HepG2 (cell line): Measurements from ENCODE around the gene SLC22A23. TPM values are rescaled to one million over a fixed set of nuclear protein-coding genes. Genes with fewer than 3 reads are reported as not detected.
A peak's percentile ranks its signal among the peaks of the same experiment; 100 is the strongest.

ENCODE experiments used
- ATAC-seq: fragments of 200-7000 bp; cut with Tn5 transposase; 3 replicates; pipeline ENCODE4 v1.9.1; 2020; ENCODE audit warnings: mild to moderate bottlenecking, moderate library complexity
- BruUV-seq: library from RNA; stranded (reverse); fragments of 400-500 nt; replicated peaks from 2 replicates; lab custom pipeline; 2021; lab: Mats Ljungman, UMichigan
- CTCF ChIA-PET: fragments of 300-600 bp; formaldehyde crosslinking; extraction: SDS; loops from one replicate; lab custom pipeline; 2021; ENCODE audit warnings: low total read pairs, inconsistent platforms, low intra/inter-chr PET ratio; lab: Yijun Ruan, JAX
- POLR2A ChIA-PET: fragments of 350-600 bp; sonication (Branson Sonifier 250); formaldehyde crosslinking; loops from one replicate; lab custom pipeline; 2020; ENCODE audit warnings: antibody characterized with exemption, inconsistent platforms; lab: Yijun Ruan, JAX
- DNase-seq: peaks from one replicate; pipeline ENCODE4 v3.0.0-alpha.2; 2015; ENCODE audit warnings: low spot score
- FAIRE-seq: peaks from 3 replicates; lab custom pipeline; 2011; peaks lifted over from hg19 to GRCh38; lab: Jason Lieb, UNC
- H2AFZ ChIP-seq: one replicate; pipeline ENCODE4 v1.6.1; 2011; ENCODE audit warnings: low read length, inconsistent platforms
- H3K27ac ChIP-seq: fragments of 300-600 bp; 3 replicates; pipeline ENCODE4 v1.8.0; 2011; ENCODE audit warnings: mixed run types, mild to moderate bottlenecking, mixed read lengths, low read length, inconsistent platforms; ENCODE audit not compliant: insufficient read depth; ENCODE audit errors: extremely low read length
- H3K27me3 ChIP-seq, 2 experiments: fragments of 200-600 bp in 1 of 2; 2 replicates in 1 of 2; 3 replicates in 1 of 2; pipeline versions ENCODE4 v1.6.0 to v1.8.0; 2011; ENCODE audit warnings: low read length in 2 of 2, mild to moderate bottlenecking in 2 of 2, moderate library complexity in 2 of 2, inconsistent platforms in 1 of 2; ENCODE audit not compliant: insufficient read depth in 2 of 2, control insufficient read depth in 1 of 2
- H3K36me3 ChIP-seq, 2 experiments: fragments of 200-600 bp in 1 of 2; replicated peaks in 1 of 2; 2 replicates in 1 of 2; 3 replicates in 1 of 2; pipeline versions ENCODE4 v1.5.1 to v1.8.0; 2011; ENCODE audit warnings: low read length in 2 of 2, inconsistent platforms in 1 of 2; ENCODE audit not compliant: insufficient read depth in 2 of 2, control insufficient read depth in 1 of 2
- H3K4me1 ChIP-seq: 2 replicates; pipeline ENCODE4 v1.5.1; 2012; ENCODE audit warnings: low read length, inconsistent platforms; ENCODE audit not compliant: insufficient read depth
- H3K4me2 ChIP-seq: 2 replicates; pipeline ENCODE4 v1.6.0; 2011; ENCODE audit warnings: low read depth, low read length, inconsistent platforms
- H3K4me3 ChIP-seq, 3 experiments: fragments of 200-600 bp in 1 of 3; sonication (generic), shearing (Covaris generic) in 1 of 3; replicated peaks in 1 of 3; 2 replicates each; pipeline ENCODE4 v1.5.1; 2011 to 2016; ENCODE audit warnings: low read length in 3 of 3, inconsistent platforms in 2 of 3, low read depth in 2 of 3, mild to moderate bottlenecking in 2 of 3, control low read depth in 1 of 3, mixed read lengths in 1 of 3; ENCODE audit not compliant: insufficient read depth in 1 of 3
- H3K79me2 ChIP-seq: one replicate; pipeline ENCODE4 v1.6.1; 2011; ENCODE audit warnings: low read length, inconsistent platforms; ENCODE audit not compliant: insufficient read depth
- H3K9ac ChIP-seq: 2 replicates; pipeline ENCODE4 v1.6.0; 2011; ENCODE audit warnings: mild to moderate bottlenecking, low read depth, low read length, inconsistent platforms; ENCODE audit not compliant: insufficient read depth
- H3K9me3 ChIP-seq: 2 replicates; pipeline ENCODE4 v1.5.1; 2012; ENCODE audit warnings: mild to moderate bottlenecking, low read length
- H4K20me1 ChIP-seq: 2 replicates; pipeline ENCODE4 v1.6.0; 2011; ENCODE audit warnings: inconsistent platforms, mild to moderate bottlenecking, low read length, moderate library complexity; ENCODE audit not compliant: insufficient read depth
- ARNT ChIP-seq: fragments of 450-650 bp; IDR thresholded peaks from 2 replicates; pipeline ENCODE4 v1.6.1; 2017
- BHLHE40 ChIP-seq: IDR thresholded peaks from 2 replicates; pipeline ENCODE4 v1.6.1; 2011; ENCODE audit warnings: low read length, improper control_type of control experiment
- EP300 ChIP-seq, 3 experiments: sonication (generic) in 1 of 3; formaldehyde crosslinking in 1 of 3; IDR thresholded peaks; 2 replicates each; pipeline versions ENCODE4 v1.5.1 to v1.6.1; 2011 to 2020; ENCODE audit warnings: low read depth in 2 of 3, low read length in 2 of 3, borderline replicate concordance in 1 of 3, improper control_type of control experiment in 1 of 3, mild to moderate bottlenecking in 1 of 3, missing genetic modification reagents in 1 of 3, moderate library complexity in 1 of 3
- GABPB1 ChIP-seq: IDR thresholded peaks from 2 replicates; pipeline ENCODE4 v1.6.1; 2016; ENCODE audit warnings: mild to moderate bottlenecking, missing genetic modification reagents, moderate library complexity, missing compliant biosample characterization
- IKZF4 ChIP-seq: sonication (generic); formaldehyde crosslinking; IDR thresholded peaks from 2 replicates; pipeline ENCODE4 v1.5.1; 2020; ENCODE audit warnings: borderline replicate concordance, mild to moderate bottlenecking, low read depth, missing genetic modification reagents; ENCODE audit errors: not compliant biosample characterization
- RBAK ChIP-seq: sonication (generic); formaldehyde crosslinking; IDR thresholded peaks from 2 replicates; pipeline ENCODE4 v1.5.1; 2020; ENCODE audit warnings: mild to moderate bottlenecking, missing genetic modification reagents
- TARDBP ChIP-seq: sonication (generic); formaldehyde crosslinking; IDR thresholded peaks from 2 replicates; pipeline ENCODE4 v1.8.0; 2022; ENCODE audit warnings: mild to moderate bottlenecking, missing genetic modification reagents
- TBX2 ChIP-seq: sonication (generic); formaldehyde crosslinking; IDR thresholded peaks from 2 replicates; pipeline ENCODE4 v1.5.0; 2020; ENCODE audit warnings: missing genetic modification reagents, mild to moderate bottlenecking, borderline replicate concordance
- TBX3 ChIP-seq: fragments of 450-650 bp; IDR thresholded peaks from 2 replicates; pipeline ENCODE4 v1.6.1; 2017; ENCODE audit warnings: antibody characterized with exemption, mild to moderate bottlenecking, inconsistent platforms, borderline replicate concordance
- TGIF2 ChIP-seq: IDR thresholded peaks from 2 replicates; pipeline ENCODE4 v1.6.1; 2016; ENCODE audit warnings: control low read depth, missing compliant biosample characterization
- ZNF224 ChIP-seq: sonication (generic); formaldehyde crosslinking; IDR thresholded peaks from 2 replicates; pipeline ENCODE4 v1.5.0; 2020; ENCODE audit warnings: mild to moderate bottlenecking, missing genetic modification reagents
- ZNF326 ChIP-seq: sonication (generic); formaldehyde crosslinking; IDR thresholded peaks from 2 replicates; pipeline ENCODE4 v1.4.0; 2020; ENCODE audit warnings: missing genetic modification reagents, borderline replicate concordance
- ZNF329 ChIP-seq: sonication (generic); formaldehyde crosslinking; IDR thresholded peaks from 2 replicates; pipeline ENCODE4 v1.9.0; 2021; ENCODE audit warnings: low read depth, mild to moderate bottlenecking, missing genetic modification reagents
- ZNF337 ChIP-seq: sonication (generic); formaldehyde crosslinking; IDR thresholded peaks from 2 replicates; pipeline ENCODE4 v1.5.1; 2020; ENCODE audit warnings: missing genetic modification reagents, low read depth, mild to moderate bottlenecking, borderline replicate concordance
- ZNF496 ChIP-seq: sonication (generic); formaldehyde crosslinking; IDR thresholded peaks from 2 replicates; pipeline ENCODE4 v1.8.1; 2023; ENCODE audit warnings: mild to moderate bottlenecking, moderate library complexity, missing genetic modification reagents; ENCODE audit not compliant: insufficient replicate concordance
- ZNF550 ChIP-seq: sonication (generic); formaldehyde crosslinking; IDR thresholded peaks from 2 replicates; pipeline ENCODE4 v1.4.0; 2020; ENCODE audit warnings: mild to moderate bottlenecking, missing genetic modification reagents, borderline replicate concordance
- ZNF709 ChIP-seq: sonication (generic); formaldehyde crosslinking; IDR thresholded peaks from 2 replicates; pipeline ENCODE4 v1.5.0; 2020; ENCODE audit warnings: mild to moderate bottlenecking, missing genetic modification reagents
- ZNF891 ChIP-seq: sonication (generic); formaldehyde crosslinking; IDR thresholded peaks from 2 replicates; pipeline ENCODE4 v1.5.0; 2020; ENCODE audit warnings: mild to moderate bottlenecking, missing genetic modification reagents
- WGBS: methylation state at CpG from one replicate; pipeline ENCODE4 v1.1.6; 2017; ENCODE audit warnings: low lambda C conversion rate; 5-methylcytosine and 5-hydroxymethylcytosine counted together
- in situ Hi-C: cut with HindIII; loops from 2 replicates; pipeline ENCODE4 v1.10.0; 2017; ENCODE audit warnings: low pct_unique_long_range_greater_than_20kb; ENCODE audit not compliant: extremely low pct_ligation_motif_present
- intact Hi-C: fragments of 100-400 bp; cut with micrococcal nuclease; formaldehyde crosslinking; loops from one replicate; pipeline ENCODE4 v1.10.0; 2022; ENCODE audit not compliant: unreplicated experiment
- polyA plus RNA-seq, 8 experiments: library from polyadenylated mRNA; depleted of rRNA in 3 of 8; stranded (reverse) in 7 of 8; unstranded in 1 of 8; fragments of >200 nt; fragmentation: Illumina TruSeq in 4 of 8; extraction: Trizol in 4 of 8; gene quantifications; 2 replicates each; pipeline versions ENCODE4 v1.2.1 to v1.2.3, GENCODE V29; 2011 to 2016; ENCODE audit warnings: low read depth in 4 of 8, missing spikeins in 1 of 8, mixed read lengths in 1 of 8; ENCODE audit not compliant: insufficient read depth in 1 of 8
- total RNA-seq, 5 experiments: library from RNA; depleted of rRNA; stranded (reverse); fragments of >200 nt; fragmentation: Illumina TruSeq; extraction: Trizol; gene quantifications; 2 replicates each; pipeline ENCODE4 v1.2.3, GENCODE V29; 2016; ENCODE audit warnings: low read depth in 1 of 5
- TF ChIP-seq, protein P1 (sequence below): sonication (generic); formaldehyde crosslinking; conservative IDR thresholded peaks from 2 replicates; pipeline ENCODE4 v1.5.0; 2020; ENCODE audit warnings: missing genetic modification reagents
- TF ChIP-seq, protein P2 (sequence below): sonication (generic); formaldehyde crosslinking; IDR thresholded peaks from 2 replicates; pipeline ENCODE4 v1.4.0; 2020; ENCODE audit warnings: mild to moderate bottlenecking, missing genetic modification reagents

The SLC22A23 gene
- total and polyA plus RNA-seq, 2 of the 13 experiments (the other 11 are each of a cell fraction or from before 2014, with no cell fraction given), result 11.8 to 17.5 TPM

DNA sequence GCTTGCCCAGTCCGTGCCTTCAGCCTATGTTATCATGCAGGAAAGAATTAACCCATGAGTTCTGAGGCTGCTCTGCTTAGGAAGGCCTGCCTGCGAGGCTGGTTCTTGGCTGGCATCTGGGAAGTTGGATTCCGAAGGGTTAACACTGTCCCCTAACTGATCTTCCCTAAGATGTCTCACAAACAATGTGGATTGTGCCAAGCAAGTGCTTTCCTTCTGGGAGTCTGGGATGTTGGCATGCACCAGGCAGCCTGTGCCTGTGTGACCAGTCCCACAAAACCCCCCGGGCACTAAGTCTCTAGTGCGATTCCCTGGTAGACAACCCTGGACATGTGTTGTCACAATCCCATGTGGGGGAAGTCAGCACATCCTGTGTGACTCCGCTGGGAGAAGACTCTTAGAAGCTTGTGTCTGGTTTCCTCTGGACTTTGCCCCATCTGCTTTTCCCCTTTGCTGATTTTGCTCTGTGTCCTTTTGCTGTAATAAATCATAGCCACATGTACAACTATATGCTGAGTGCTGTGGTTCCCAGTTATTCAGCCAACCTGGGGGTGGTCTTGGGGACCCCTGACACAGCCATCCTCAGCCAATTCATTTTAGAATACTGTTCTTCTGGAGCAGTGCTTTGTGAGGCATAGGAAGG lies 83.8 kb downstream of the SLC22A23 start:
- peaks cover 2 to 3% of the 10 kb centered on the region in 2 experiments; a peak in 3 of 5 replicates for H3K36me3 ChIP-seq
- H3K4me3 ChIP-seq, result peak overlapping the region in 1 of 3 experiments; percentile 12; a peak in 1 of 6 replicates
- intact Hi-C loops (no loop called here), in situ Hi-C loops (no loop called here)
- no peaks in the 10 kb centered on the region for H3K27me3 ChIP-seq
- ChIA-PET POLR2A (interaction anchor here (0.6 to 5.0 kb wide), 10 partner anchors 8 to 84 kb away, joined by 3 to 86 read pairs (median 4); partner anchors contain the start of gene SLC22A23), CTCF (no interaction called here)
- H2AFZ ChIP-seq, result no peak overlapping the region
- FAIRE-seq (peak; percentile 75), ATAC-seq (peak; percentile 73), DNase-seq (peak; percentile 92)
- peaks cover 100% of the 10 kb centered on the region for H3K4me1 ChIP-seq
- 73% methylated on average over 4 of the region's 6 CpGs for WGBS
- peak overlapping the region; percentile 57 for H3K4me2 ChIP-seq
- no peaks in the 10 kb centered on the region for H3K9me3 ChIP-seq
- no TSS peak for BruUV-seq
- H3K27ac ChIP-seq, result peak overlapping the region; percentile 85
- H4K20me1 ChIP-seq, result no peaks in the 10 kb centered on the region
- peak overlapping the region; percentile 46 for H3K9ac ChIP-seq
- peaks cover 85% of the 10 kb centered on the region for H3K79me2 ChIP-seq
- no peak for TF ChIP-seq ZNF496 (CRISPR knock-in tag)
- TF ChIP-seq TARDBP (CRISPR knock-in tag), result no peak; the same call in 1 of the 2 replicates
- TF ChIP-seq ZNF224 (CRISPR knock-in tag), result peak; percentile 72; the same call in 1 of the 2 replicates
- peak; percentile 61; the same call in 1 of the 2 replicates for TF ChIP-seq GABPB1 (CRISPR knock-in tag)
- TF ChIP-seq TBX2 (CRISPR knock-in tag), result peak; percentile 71; the same call in 1 of the 2 replicates
- TF ChIP-seq TGIF2 (CRISPR knock-in tag), result peak; percentile 70; the same call in 1 of the 2 replicates
- TF ChIP-seq ZNF709 (CRISPR knock-in tag), result no peak
- no peak for TF ChIP-seq ZNF550 (CRISPR knock-in tag)
- TF ChIP-seq EP300 (IDR thresholded peaks at IDR 0.05; ENCODE audit: low read depth in 2 of 2, low read length in 2 of 2), result peak in 1 of 2 experiments; percentile 79; a peak in 2 of 4 replicates
- peak; percentile 63; the same call in 1 of the 2 replicates for TF ChIP-seq EP300 (CRISPR knock-in tag; IDR thresholded peaks at IDR 0.05; ENCODE audit: borderline replicate concordance)
- TF ChIP-seq BHLHE40, result no peak
- no peak for TF ChIP-seq ZNF326 (CRISPR knock-in tag)
- TF ChIP-seq, protein P1, sequence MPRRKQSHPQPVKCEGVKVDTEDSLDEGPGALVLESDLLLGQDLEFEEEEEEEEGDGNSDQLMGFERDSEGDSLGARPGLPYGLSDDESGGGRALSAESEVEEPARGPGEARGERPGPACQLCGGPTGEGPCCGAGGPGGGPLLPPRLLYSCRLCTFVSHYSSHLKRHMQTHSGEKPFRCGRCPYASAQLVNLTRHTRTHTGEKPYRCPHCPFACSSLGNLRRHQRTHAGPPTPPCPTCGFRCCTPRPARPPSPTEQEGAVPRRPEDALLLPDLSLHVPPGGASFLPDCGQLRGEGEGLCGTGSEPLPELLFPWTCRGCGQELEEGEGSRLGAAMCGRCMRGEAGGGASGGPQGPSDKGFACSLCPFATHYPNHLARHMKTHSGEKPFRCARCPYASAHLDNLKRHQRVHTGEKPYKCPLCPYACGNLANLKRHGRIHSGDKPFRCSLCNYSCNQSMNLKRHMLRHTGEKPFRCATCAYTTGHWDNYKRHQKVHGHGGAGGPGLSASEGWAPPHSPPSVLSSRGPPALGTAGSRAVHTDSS, result no peak
- TF ChIP-seq ZNF329 (CRISPR knock-in tag), result no peak
- no peak for TF ChIP-seq ZNF891
- no peak for TF ChIP-seq TBX3
- TF ChIP-seq, protein P2, sequence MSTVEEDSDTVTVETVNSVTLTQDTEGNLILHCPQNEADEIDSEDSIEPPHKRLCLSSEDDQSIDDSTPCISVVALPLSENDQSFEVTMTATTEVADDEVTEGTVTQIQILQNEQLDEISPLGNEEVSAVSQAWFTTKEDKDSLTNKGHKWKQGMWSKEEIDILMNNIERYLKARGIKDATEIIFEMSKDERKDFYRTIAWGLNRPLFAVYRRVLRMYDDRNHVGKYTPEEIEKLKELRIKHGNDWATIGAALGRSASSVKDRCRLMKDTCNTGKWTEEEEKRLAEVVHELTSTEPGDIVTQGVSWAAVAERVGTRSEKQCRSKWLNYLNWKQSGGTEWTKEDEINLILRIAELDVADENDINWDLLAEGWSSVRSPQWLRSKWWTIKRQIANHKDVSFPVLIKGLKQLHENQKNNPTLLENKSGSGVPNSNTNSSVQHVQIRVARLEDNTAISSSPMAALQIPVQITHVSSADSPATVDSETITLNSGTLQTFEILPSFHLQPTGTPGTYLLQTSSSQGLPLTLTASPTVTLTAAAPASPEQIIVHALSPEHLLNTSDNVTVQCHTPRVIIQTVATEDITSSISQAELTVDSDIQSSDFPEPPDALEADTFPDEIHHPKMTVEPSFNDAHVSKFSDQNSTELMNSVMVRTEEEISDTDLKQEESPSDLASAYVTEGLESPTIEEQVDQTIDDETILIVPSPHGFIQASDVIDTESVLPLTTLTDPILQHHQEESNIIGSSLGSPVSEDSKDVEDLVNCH (CRISPR knock-in tag), result no peak
- TF ChIP-seq IKZF4, result no peak
- 0 out of 2 replicates have a peak, but pooled peaks have one; percentile 19 for TF ChIP-seq RBAK (CRISPR knock-in tag)
- no peak for TF ChIP-seq ARNT
- TF ChIP-seq ZNF337, result no peak
